Measurements from ENCODE around the gene ZC3H10. TPM values are rescaled to one million over a fixed set of nuclear protein-coding genes. Genes with fewer than 3 reads are reported as not detected.
A peak's percentile ranks its signal among the peaks of the same experiment; 100 is the strongest.
"Not testable (repeated sequence)": the region's sequence is repeated elsewhere in the genome, so short reads cannot be mapped to it uniquely, and the experiment has no call there.

ZC3H10 gene
- total and polyA plus RNA-seq, 9 donors = 4.1 to 7.7 (median 4.8) TPM

- Histone ChIP-seq H3K27me3 (ENCODE audit: control insufficient read depth, insufficient read depth, low read length) (no peaks in the 10 kb centered on the region), H3K4me3 (ENCODE audit: low read length) (no peak overlapping the region), H3K4me1 (ENCODE audit: control insufficient read depth, insufficient read depth, low read length) (peaks cover 15% of the 10 kb centered on the region), H3K9me3 (replicated peaks; ENCODE audit: control insufficient read depth, low read depth, low read length) (no peaks in the 10 kb centered on the region), H3K36me3 (ENCODE audit: control insufficient read depth, insufficient read depth, low read length) (peaks cover 49% of the 10 kb centered on the region), H3K27ac (ENCODE audit: low read length) (no peak overlapping the region)
- no CpG with 5 or more reads among the region's 1 CpG for WGBS (ENCODE audit: insufficient coverage)
- DNase-seq = no peak
These were observed 4.0 kb upstream of the ZC3H10 start for GRCh38 chr12:56114084-56114483.

GRCh38 chr12:56115329-56115728 lies 2.7 kb upstream of the ZC3H10 start:
- WGBS (ENCODE audit: insufficient coverage) = 44% methylated on average over 3 of the region's 10 CpGs
- peaks cover 41% of the 10 kb centered on the region for H3K36me3 ChIP-seq (ENCODE audit: control insufficient read depth, insufficient read depth, low read length)
- peak overlapping the region; percentile 98 for H3K27ac ChIP-seq (ENCODE audit: low read length)
- H3K4me3 ChIP-seq (ENCODE audit: low read length) = peak overlapping the region; percentile 78
- no peaks in the 10 kb centered on the region for H3K27me3 ChIP-seq (ENCODE audit: control insufficient read depth, insufficient read depth, low read length)
- DNase-seq = peak; percentile 46
- H3K4me1 ChIP-seq (ENCODE audit: control insufficient read depth, insufficient read depth, low read length) = peaks cover 27% of the 10 kb centered on the region
- no peaks in the 10 kb centered on the region for H3K9me3 ChIP-seq (replicated peaks; ENCODE audit: control insufficient read depth, low read depth, low read length)

- WGBS (ENCODE audit: insufficient coverage) = 0% methylated on average over 13 of the region's 34 CpGs
- H3K4me3 ChIP-seq (ENCODE audit: low read length) = peak within 1 kb of the TSS; percentile 78
- H3K4me1 ChIP-seq (ENCODE audit: control insufficient read depth, insufficient read depth, low read length) = peaks cover 36% of the 10 kb centered on the region
- peak within 1 kb of the TSS; percentile 98 for H3K27ac ChIP-seq (ENCODE audit: low read length)
- peaks cover 41% of the 10 kb centered on the region for H3K36me3 ChIP-seq (ENCODE audit: control insufficient read depth, insufficient read depth, low read length)
- no peaks in the 10 kb centered on the region for H3K27me3 ChIP-seq (ENCODE audit: control insufficient read depth, insufficient read depth, low read length)
- DNase-seq = peak; percentile 99
- no peaks in the 10 kb centered on the region for H3K9me3 ChIP-seq (replicated peaks; ENCODE audit: control insufficient read depth, low read depth, low read length)
These were observed 1.6 kb upstream of the ZC3H10 start, which contains the start of gene RPL41 for GRCh38 chr12:56116267-56117081. TSS of gene RPL41 (plus strand) at chr12:56116633.

- Histone ChIP-seq H3K4me1 (ENCODE audit: control insufficient read depth, insufficient read depth, low read length) (peaks cover 39% of the 10 kb centered on the region), H3K27ac (ENCODE audit: low read length) (peak overlapping the region; percentile 98), H3K4me3 (ENCODE audit: low read length) (peak overlapping the region; percentile 78), H3K36me3 (ENCODE audit: control insufficient read depth, insufficient read depth, low read length) (peaks cover 41% of the 10 kb centered on the region)
- H3K9me3 ChIP-seq (replicated peaks; ENCODE audit: control insufficient read depth, low read depth, low read length); H3K27me3 ChIP-seq (ENCODE audit: control insufficient read depth, insufficient read depth, low read length): not testable (repeated sequence)
- WGBS (ENCODE audit: insufficient coverage) = 0% methylated on average over 3 of the region's 16 CpGs
- peak; percentile 57 for DNase-seq
These were observed 872 bp upstream of the ZC3H10 start for GRCh38 chr12:56117082-56117706.

- no peaks in the 10 kb centered on the region for H3K9me3 ChIP-seq (replicated peaks; ENCODE audit: control insufficient read depth, low read depth, low read length)
- peak overlapping the region; percentile 69 for H3K4me3 ChIP-seq (ENCODE audit: low read length)
- H3K27ac ChIP-seq (ENCODE audit: low read length) = peak overlapping the region; percentile 88
- DNase-seq = no peak
- peaks cover 47% of the 10 kb centered on the region for H3K4me1 ChIP-seq (ENCODE audit: control insufficient read depth, insufficient read depth, low read length)
- no peaks in the 10 kb centered on the region for H3K27me3 ChIP-seq (ENCODE audit: control insufficient read depth, insufficient read depth, low read length)
- 7% methylated on average over 7 of the region's 13 CpGs for WGBS (ENCODE audit: insufficient coverage)
- peaks cover 36% of the 10 kb centered on the region for H3K36me3 ChIP-seq (ENCODE audit: control insufficient read depth, insufficient read depth, low read length)
These were observed 757 bp downstream of the ZC3H10 start for GRCh38 chr12:56118688-56119357.

GRCh38 chr12:56119361-56119796 lies 1.3 kb downstream of the ZC3H10 start:
- Histone ChIP-seq H3K36me3 (ENCODE audit: control insufficient read depth, insufficient read depth, low read length) (peaks cover 38% of the 10 kb centered on the region), H3K9me3 (replicated peaks; ENCODE audit: control insufficient read depth, low read depth, low read length) (no peaks in the 10 kb centered on the region), H3K27me3 (ENCODE audit: control insufficient read depth, insufficient read depth, low read length) (no peaks in the 10 kb centered on the region), H3K27ac (ENCODE audit: low read length) (peak overlapping the region; percentile 88), H3K4me3 (ENCODE audit: low read length) (no peak overlapping the region), H3K4me1 (ENCODE audit: control insufficient read depth, insufficient read depth, low read length) (peaks cover 47% of the 10 kb centered on the region)
- DNase-seq = peak; percentile 94
- WGBS (ENCODE audit: insufficient coverage) = 0% methylated on average over 2 of the region's 2 CpGs

- H3K9me3 ChIP-seq (replicated peaks; ENCODE audit: control insufficient read depth, low read depth, low read length) = no peaks in the 10 kb centered on the region
- no peaks in the 10 kb centered on the region for H3K27me3 ChIP-seq (ENCODE audit: control insufficient read depth, insufficient read depth, low read length)
- DNase-seq = peak; percentile 27
- H3K36me3 ChIP-seq (ENCODE audit: control insufficient read depth, insufficient read depth, low read length) = peaks cover 38% of the 10 kb centered on the region
- no peak overlapping the region for H3K4me3 ChIP-seq (ENCODE audit: low read length)
- 90% methylated on average over 16 of the region's 17 CpGs for WGBS (ENCODE audit: insufficient coverage)
- H3K27ac ChIP-seq (ENCODE audit: low read length) = peak overlapping the region; percentile 69
- peaks cover 46% of the 10 kb centered on the region for H3K4me1 ChIP-seq (ENCODE audit: control insufficient read depth, insufficient read depth, low read length)
These were observed 2.2 kb downstream of the ZC3H10 start for GRCh38 chr12:56120158-56120846.

- Histone ChIP-seq H3K4me3 (ENCODE audit: low read length) (no peak overlapping the region), H3K9me3 (replicated peaks; ENCODE audit: control insufficient read depth, low read depth, low read length) (no peaks in the 10 kb centered on the region), H3K4me1 (ENCODE audit: control insufficient read depth, insufficient read depth, low read length) (peaks cover 48% of the 10 kb centered on the region), H3K27me3 (ENCODE audit: control insufficient read depth, insufficient read depth, low read length) (no peaks in the 10 kb centered on the region), H3K36me3 (ENCODE audit: control insufficient read depth, insufficient read depth, low read length) (peaks cover 38% of the 10 kb centered on the region), H3K27ac (ENCODE audit: low read length) (no peak overlapping the region)
- 90% methylated on average over 11 of the region's 11 CpGs for WGBS (ENCODE audit: insufficient coverage)
- DNase-seq = no peak
These were observed 3.3 kb downstream of the ZC3H10 start for GRCh38 chr12:56121204-56121870.

DNA sequence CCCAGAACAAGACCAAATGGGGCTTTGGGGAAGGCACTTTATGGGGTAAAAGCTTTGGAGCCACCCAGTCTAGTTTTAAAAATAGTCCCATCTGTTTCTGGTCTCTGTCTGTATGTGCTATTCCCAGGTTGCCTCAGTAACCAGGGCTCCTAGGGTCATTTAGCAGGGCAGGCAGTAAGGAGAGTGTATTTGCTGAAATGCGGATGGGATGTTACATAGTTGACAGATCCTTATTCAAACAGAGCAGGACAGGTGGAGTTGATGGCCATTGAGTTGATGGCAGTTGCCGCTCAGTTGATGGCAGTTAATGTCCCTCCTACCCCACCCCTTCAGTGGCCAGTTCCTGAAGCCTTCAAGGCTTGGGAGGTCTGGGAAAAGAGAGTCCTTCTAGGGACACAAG lies 4.6 kb downstream of the ZC3H10 start:
- Histone ChIP-seq H3K27ac (ENCODE audit: low read length) (peak overlapping the region; percentile 54), H3K27me3 (ENCODE audit: control insufficient read depth, insufficient read depth, low read length) (no peaks in the 10 kb centered on the region), H3K4me1 (ENCODE audit: control insufficient read depth, insufficient read depth, low read length) (peaks cover 60% of the 10 kb centered on the region), H3K36me3 (ENCODE audit: control insufficient read depth, insufficient read depth, low read length) (peaks cover 35% of the 10 kb centered on the region), H3K9me3 (replicated peaks; ENCODE audit: control insufficient read depth, low read depth, low read length) (no peaks in the 10 kb centered on the region), H3K4me3 (ENCODE audit: low read length) (no peak overlapping the region)
- no peak for DNase-seq
- WGBS (ENCODE audit: insufficient coverage) = no CpG with 5 or more reads among the region's 2 CpGs

Data from muscle of leg (tissue), 11 donors.